SK-N-SH (cell line): Measurements from ENCODE around the gene RFPL1. TPM values are rescaled to one million over a fixed set of nuclear protein-coding genes. Genes with fewer than 3 reads are reported as not detected.
"Not testable (repeated sequence)": the region's sequence is repeated elsewhere in the genome, so short reads cannot be mapped to it uniquely, and the experiment has no call there.

Experiments
- CTCF ChIA-PET: fragments of 300-600, 350-600 bp; formaldehyde crosslinking; extraction: SDS; loops from one replicate; lab custom pipeline; 2021; lab: Yijun Ruan, JAX
- POLR2A ChIA-PET: fragments of 350-600 bp; sonication (Branson Sonifier 250); formaldehyde crosslinking; extraction: SDS; loops from one replicate; lab custom pipeline; 2020; ENCODE audit warnings: antibody characterized with exemption, inconsistent platforms; lab: Yijun Ruan, JAX
- DNase-seq: peaks from one replicate; pipeline ENCODE4 v3.0.0; 2012
- H2AFZ ChIP-seq: fragments of 200-600 bp; sonication (generic); 2 replicates; pipeline ENCODE4 v1.8.1; 2016; ENCODE audit warnings: antibody characterized with exemption, mild to moderate bottlenecking, low read depth
- H3F3A ChIP-seq: fragments of 200-600 bp; sonication (generic); replicated peaks from 2 replicates; pipeline ENCODE3; 2016; ENCODE audit warnings: antibody characterized with exemption, mild to moderate bottlenecking; ENCODE audit not compliant: insufficient read depth
- H3K27ac ChIP-seq, 2 experiments: fragments of 200-500 bp in 1 of 2; fragments of 200-600 bp in 1 of 2; sonication (Bioruptor generic) in 1 of 2; sonication (generic), shearing (Covaris generic) in 1 of 2; 2 replicates each; pipeline versions ENCODE4 v1.5.1 to v1.6.1; 2014 to 2016; ENCODE audit warnings: low read depth in 2 of 2, inconsistent platforms in 1 of 2, low read length in 1 of 2, mild to moderate bottlenecking in 1 of 2, mixed read lengths in 1 of 2
- H3K27me3 ChIP-seq: fragments of 200-600 bp; sonication (generic), shearing (Covaris generic); 2 replicates; pipeline ENCODE4 v1.6.1; 2016; ENCODE audit warnings: mixed run types; ENCODE audit not compliant: insufficient read depth
- H3K36me3 ChIP-seq, 2 experiments: fragments of 200-500 bp in 1 of 2; fragments of 200-600 bp in 1 of 2; sonication (Bioruptor generic) in 1 of 2; sonication (generic) in 1 of 2; replicated peaks in 1 of 2; 2 replicates each; pipeline versions ENCODE3 to v1.5.1; 2014 to 2016; ENCODE audit warnings: low read length in 1 of 2, mild to moderate bottlenecking in 1 of 2; ENCODE audit not compliant: insufficient read depth in 2 of 2, control insufficient read depth in 1 of 2
- H3K4me1 ChIP-seq, 2 experiments: fragments of 200-500 bp in 1 of 2; fragments of 200-600 bp in 1 of 2; sonication (Bioruptor generic) in 1 of 2; sonication (generic), shearing (Covaris generic) in 1 of 2; 2 replicates each; pipeline versions ENCODE4 v1.5.1 to v1.6.1; 2014 to 2016; ENCODE audit warnings: low read depth in 1 of 2, low read length in 1 of 2, mixed run types in 1 of 2; ENCODE audit not compliant: insufficient read depth in 2 of 2, control insufficient read depth in 1 of 2
- H3K4me2 ChIP-seq: fragments of 200-600 bp; sonication (generic), shearing (Covaris generic); 2 replicates; pipeline ENCODE4 v1.6.1; 2017; ENCODE audit warnings: mixed run types
- H3K4me3 ChIP-seq, 2 experiments: fragments of 200-500 bp in 1 of 2; fragments of 200-600 bp in 1 of 2; sonication (Bioruptor generic) in 1 of 2; sonication (generic), shearing (Covaris generic) in 1 of 2; 2 replicates each; pipeline versions ENCODE4 v1.5.1 to v1.8.1; 2014 to 2016; ENCODE audit warnings: low read depth in 2 of 2, inconsistent platforms in 1 of 2, low read length in 1 of 2, mild to moderate bottlenecking in 1 of 2, mixed read lengths in 1 of 2, moderate library complexity in 1 of 2
- H3K79me2 ChIP-seq: fragments of 200-600 bp; sonication (generic); 2 replicates; pipeline ENCODE4 v1.8.1; 2017; ENCODE audit warnings: mild to moderate bottlenecking; ENCODE audit not compliant: insufficient read depth
- H3K9ac ChIP-seq: fragments of 200-600 bp; sonication (generic); 2 replicates; pipeline ENCODE4 v1.6.1; 2017; ENCODE audit warnings: mixed run types
- H3K9me2 ChIP-seq: fragments of 200-600 bp; sonication (generic); 2 replicates; pipeline ENCODE4 v1.6.1; 2017; ENCODE audit warnings: mixed run types
- H3K9me3 ChIP-seq: fragments of 200-600 bp; sonication (generic); 2 replicates; pipeline ENCODE4 v1.6.1; 2017; ENCODE audit warnings: mixed run types, mild to moderate bottlenecking, moderate library complexity
- H4K20me1 ChIP-seq: fragments of 200-600 bp; sonication (generic); 2 replicates; pipeline ENCODE4 v1.6.1; 2017; ENCODE audit warnings: mild to moderate bottlenecking, mixed run types; ENCODE audit not compliant: insufficient read depth
- CHD2 ChIP-seq: fragments of 150-350 bp; IDR thresholded peaks from 2 replicates; pipeline ENCODE4 v1.6.1; 2018; ENCODE audit warnings: low read length; ENCODE audit not compliant: partially characterized antibody
- CTCF ChIP-seq: fragments of 200-600 bp; sonication (generic); IDR thresholded peaks from 2 replicates; pipeline ENCODE4 v1.6.1; 2017; ENCODE audit warnings: antibody characterized with exemption, mild to moderate bottlenecking, moderate library complexity
- FOXJ3 ChIP-seq: sonication (generic); formaldehyde crosslinking; IDR thresholded peaks from 2 replicates; pipeline ENCODE4 v1.5.1; 2020; ENCODE audit warnings: mild to moderate bottlenecking, missing genetic modification reagents
- FOXM1 ChIP-seq: IDR thresholded peaks from 2 replicates; pipeline ENCODE4 v1.4.0; 2012; ENCODE audit warnings: low read depth, mild to moderate bottlenecking
- GABPA ChIP-seq: IDR thresholded peaks from 2 replicates; pipeline ENCODE4 v1.4.0; 2012; ENCODE audit warnings: low read depth, mild to moderate bottlenecking
- GATA2 ChIP-seq: sonication (generic); formaldehyde crosslinking; IDR thresholded peaks from 2 replicates; pipeline ENCODE4 v1.5.0; 2020; ENCODE audit warnings: mild to moderate bottlenecking, missing genetic modification reagents
- MAX ChIP-seq: IDR thresholded peaks from 2 replicates; pipeline ENCODE4 v1.4.0; 2012; ENCODE audit warnings: low read depth
- MXI1 ChIP-seq: IDR thresholded peaks from 2 replicates; pipeline ENCODE4 v1.6.1; 2012; ENCODE audit warnings: mild to moderate bottlenecking, low read depth, low read length, improper control_type of control experiment
- NRF1 ChIP-seq: IDR thresholded peaks from 2 replicates; pipeline ENCODE4 v1.6.1; 2012; ENCODE audit warnings: low read depth, mild to moderate bottlenecking, low read length
- POLR2AphosphoS5 ChIP-seq: IDR thresholded peaks from 2 replicates; pipeline ENCODE4 v1.6.1; 2012; ENCODE audit warnings: low read depth, low read length
- RCOR1 ChIP-seq: fragments of 150-350 bp; IDR thresholded peaks from 2 replicates; pipeline ENCODE4 v1.6.1; 2017; ENCODE audit warnings: antibody characterized with exemption, low read length
- RXRA ChIP-seq: IDR thresholded peaks from 2 replicates; pipeline ENCODE4 v1.4.0; 2012; ENCODE audit warnings: low read depth, mild to moderate bottlenecking, borderline replicate concordance
- SMC3 ChIP-seq: IDR thresholded peaks from 2 replicates; pipeline ENCODE4 v1.6.1; 2012; ENCODE audit warnings: low read depth, low read length, improper control_type of control experiment
- TCF12 ChIP-seq: IDR thresholded peaks from 2 replicates; pipeline ENCODE4 v1.4.0; 2012
- TEAD4 ChIP-seq: IDR thresholded peaks from 2 replicates; pipeline ENCODE4 v1.4.0; 2012; ENCODE audit warnings: mild to moderate bottlenecking, borderline replicate concordance; ENCODE audit not compliant: insufficient read depth
- USF2 ChIP-seq: fragments of 150-350 bp; IDR thresholded peaks from 2 replicates; pipeline ENCODE4 v1.6.1; 2017; ENCODE audit warnings: antibody characterized with exemption, low read length, low read depth, borderline replicate concordance
- WGBS: methylation state at CpG from one replicate; pipeline ENCODE4 v1.1.6; 2017; ENCODE audit warnings: low lambda C conversion rate; 5-methylcytosine and 5-hydroxymethylcytosine counted together
- polyA plus RNA-seq, 3 experiments: library from polyadenylated mRNA; depleted of rRNA; stranded (reverse); fragments of >200 nt; gene quantifications; 2 replicates each; pipeline ENCODE4 v1.2.3, GENCODE V29; 2012

RFPL1 gene
- polyA plus RNA-seq, 1 of the 3 experiments (the other 2 are of a cell fraction), result not detected

GRCh38 chr22:29418704-29419103 is 19.7 kb upstream of the RFPL1 start:
- POLR2A ChIA-PET, H4K20me1 ChIP-seq, H3K27me3 ChIP-seq, H3K27ac ChIP-seq, H2AFZ ChIP-seq, H3K4me2 ChIP-seq, H3K9me3 ChIP-seq, DNase-seq, H3K4me3 ChIP-seq, H3K9ac ChIP-seq, H3F3A ChIP-seq, H3K79me2 ChIP-seq, CTCF ChIA-PET, H3K4me1 ChIP-seq, H3K36me3 ChIP-seq, H3K9me2 ChIP-seq: not testable (repeated sequence)
- WGBS, result 49% methylated on average over 5 of the region's 5 CpGs

GRCh38 chr22:29426476-29426875 is 11.9 kb upstream of the RFPL1 start:
- Histone ChIP-seq H3K4me1 (no peaks in the 10 kb centered on the region; a peak in 1 of 4 replicates), H3K9me3 (no peaks in the 10 kb centered on the region), H3K4me2 (no peak overlapping the region), H3K27ac (no peak overlapping the region), H3K36me3 (no peaks in the 10 kb centered on the region), H4K20me1 (no peaks in the 10 kb centered on the region), H3K9ac (no peak overlapping the region), H3K27me3 (peaks cover 6% of the 10 kb centered on the region; the same call in 1 of the 2 replicates), H2AFZ (no peak overlapping the region), H3K79me2 (no peaks in the 10 kb centered on the region), H3F3A (no peaks in the 10 kb centered on the region), H3K4me3 (no peak overlapping the region), H3K9me2 (no peaks in the 10 kb centered on the region)
- POLR2A ChIA-PET, result no interaction called here
- CTCF ChIA-PET, result no interaction called here
- no peak for TF ChIP-seq CHD2
- no peak for TF ChIP-seq USF2
- no peak for TF ChIP-seq RCOR1
- TF ChIP-seq MXI1, result no peak
- TF ChIP-seq SMC3, result no peak
- no peak for TF ChIP-seq NRF1
- no peak for TF ChIP-seq RXRA
- TF ChIP-seq FOXJ3 (CRISPR knock-in tag), result no peak
- no peak for TF ChIP-seq FOXM1
- no peak for TF ChIP-seq TCF12
- TF ChIP-seq MAX, result no peak
- no peak for TF ChIP-seq POLR2AphosphoS5
- no peak for TF ChIP-seq CTCF
- no peak for TF ChIP-seq GABPA
- no peak for TF ChIP-seq GATA2 (CRISPR knock-in tag)
- TF ChIP-seq TEAD4, result no peak
- no peak for DNase-seq
- WGBS, result 92% methylated on average over 7 of the region's 7 CpGs
